ENCODE results near the gene TRAPPC4.

GRCh38 chr11:119023741-119024140, 5.2 kb downstream of the TRAPPC4 start:
- TF ChIP-seq CTCF (conservative IDR thresholded peaks at IDR 0.05; ENCODE audit: low read depth, low read length) = no peak
- TF ChIP-seq EZH2 (IDR thresholded peaks at IDR 0.05; ENCODE audit: borderline replicate concordance, low read depth, low read length, poor library complexity, severe bottlenecking) = no peak

Data from A673 (cell line).